NOMO-1 (cell line): ENCODE measurements around the gene NCKAP5.
A peak's percentile ranks its signal among the peaks of the same experiment; 100 is the strongest.

Experiments
- DNase-seq, 2 experiments: peaks; one replicate each; lab custom pipeline; 2025; ENCODE audit not compliant: unreplicated experiment in 2 of 2; lab: John Stamatoyannopoulos, UW

NCKAP5 gene

DNA sequence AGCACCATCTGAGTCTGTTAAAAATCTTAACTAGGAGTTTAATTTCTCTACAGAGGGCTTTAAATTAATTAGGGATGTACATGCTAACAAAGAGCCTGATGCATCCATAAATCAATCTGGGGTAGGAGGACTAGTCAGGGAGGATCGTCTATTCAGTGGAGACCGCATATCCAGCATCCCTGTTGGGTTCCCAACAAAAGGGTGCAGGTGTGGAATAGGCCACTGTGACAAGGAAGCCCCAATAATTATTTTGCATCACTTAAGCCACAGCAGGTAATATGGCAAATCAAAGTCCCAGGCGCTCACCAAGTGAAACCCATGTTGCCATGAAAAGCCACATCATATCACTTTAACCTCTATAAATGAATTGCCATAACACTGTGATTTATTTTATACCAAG, 392.3 kb downstream of the NCKAP5 start:
- no peak for DNase-seq

DNA sequence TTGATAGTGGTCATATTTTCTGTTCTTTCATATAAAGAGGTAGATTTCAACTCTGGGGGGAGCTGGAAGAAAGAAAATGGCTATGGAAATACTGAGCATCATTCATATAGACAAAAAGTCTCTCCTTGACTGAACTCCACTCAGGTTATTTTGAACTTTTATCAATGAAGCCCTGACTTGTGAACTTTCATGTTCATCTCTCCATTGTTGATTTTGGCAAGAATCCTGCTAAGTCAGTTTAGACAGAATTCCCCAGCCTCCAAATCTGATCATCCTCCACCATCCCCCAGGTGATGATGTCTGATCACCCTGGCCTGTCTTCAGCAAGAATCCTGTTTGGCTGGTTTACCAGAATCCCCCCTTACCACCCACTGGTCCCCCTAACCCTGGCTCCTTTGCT, 395.0 kb downstream of the NCKAP5 start:
- no peak for DNase-seq

DNA sequence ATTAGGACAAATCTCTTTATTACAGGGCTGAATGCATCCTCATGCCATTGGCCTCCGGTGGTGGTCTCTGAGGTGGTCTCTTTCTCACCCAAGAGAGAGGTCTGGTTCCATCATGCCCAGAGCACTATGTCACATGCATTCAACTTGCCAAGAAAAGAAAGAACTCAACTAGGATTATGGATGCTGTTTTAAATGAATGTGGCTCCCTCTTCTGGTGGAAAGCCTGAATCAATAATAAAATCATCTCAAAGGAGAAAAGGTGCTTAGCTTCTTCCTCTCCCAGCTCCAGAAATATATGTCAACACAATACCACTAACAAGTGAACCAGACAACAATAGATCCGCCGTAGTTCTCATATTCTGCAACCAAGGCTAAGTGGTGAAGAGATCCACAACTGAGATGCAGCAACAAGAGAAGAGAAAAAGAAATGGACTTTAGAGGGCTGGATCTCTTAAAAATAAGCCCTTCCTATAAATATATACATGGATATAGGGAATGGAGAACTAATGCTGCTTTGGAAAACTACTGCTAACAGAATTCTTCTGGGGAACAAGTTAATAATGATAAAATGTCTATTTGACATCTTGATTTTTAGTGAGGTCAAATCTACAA, 396.8 kb downstream of the NCKAP5 start:
- peak; percentile 18 to 26 for DNase-seq

DNA sequence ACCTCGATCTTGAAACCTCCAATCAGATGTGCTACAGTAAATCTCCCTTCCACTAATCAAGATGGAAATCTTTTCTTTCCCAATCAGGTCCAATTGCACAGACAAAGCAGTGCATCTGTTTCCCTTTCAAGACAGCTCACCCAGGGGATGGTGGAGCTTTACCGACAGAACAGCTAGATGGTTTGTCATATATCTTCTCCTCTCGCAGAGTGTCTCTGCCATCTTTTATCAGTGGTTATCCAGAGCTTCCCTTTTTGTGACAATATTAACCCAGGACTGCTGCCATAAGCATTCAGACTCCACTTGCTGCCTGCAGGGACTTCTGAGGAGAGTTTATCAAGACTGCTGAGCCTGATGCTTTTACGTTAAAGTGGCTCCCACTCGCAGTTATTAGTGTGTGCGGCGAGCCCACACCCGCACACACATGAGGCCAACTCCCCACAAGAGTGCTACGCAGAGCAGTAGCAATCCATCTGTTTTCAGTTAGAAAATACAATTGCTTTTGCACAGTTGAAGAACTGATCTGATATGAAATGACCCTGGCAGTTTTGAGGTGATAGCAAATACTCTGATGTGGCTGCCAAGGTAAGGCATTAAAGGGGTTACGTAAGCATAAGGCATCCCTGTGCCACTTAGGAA, 398.9 kb downstream of the NCKAP5 start:
- DNase-seq: no peak

DNA sequence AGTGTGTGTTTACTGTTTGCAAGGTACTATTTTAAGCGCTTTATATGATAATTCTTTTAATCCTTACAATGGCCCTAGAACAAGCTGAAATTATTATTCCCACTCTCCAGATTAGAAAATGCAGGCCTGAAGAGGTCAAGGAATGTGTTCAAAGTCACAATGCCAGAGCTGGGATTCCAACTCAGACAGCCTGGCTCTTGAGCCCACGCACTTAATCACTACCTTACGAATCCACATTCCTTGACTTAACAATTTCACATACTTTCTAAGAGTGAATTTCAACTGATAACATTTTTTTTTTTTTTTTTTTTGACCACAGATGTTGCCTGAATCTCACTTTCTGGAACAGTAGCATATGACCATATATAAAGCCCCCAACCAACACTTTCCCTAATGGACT, 400.3 kb downstream of the NCKAP5 start:
- DNase-seq: no peak

DNA sequence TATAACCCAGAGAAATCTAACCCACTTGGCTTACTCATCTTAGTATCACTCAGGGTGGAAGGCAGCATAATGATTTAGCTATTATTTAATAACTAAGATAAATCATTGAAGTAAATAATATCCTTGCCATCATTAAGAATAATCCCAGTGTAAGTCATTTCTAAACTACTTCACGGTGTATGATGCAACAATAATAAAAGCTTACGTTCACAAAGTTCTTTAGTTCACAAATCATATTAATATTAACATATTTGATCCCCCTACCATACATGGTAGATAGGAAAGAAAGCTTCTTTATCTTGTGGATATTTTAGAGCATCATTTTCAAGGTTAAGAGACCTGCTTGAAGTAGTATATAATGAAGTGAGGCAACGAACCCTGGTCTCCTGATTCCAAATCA, 401.0 kb downstream of the NCKAP5 start:
- no peak for DNase-seq

DNA sequence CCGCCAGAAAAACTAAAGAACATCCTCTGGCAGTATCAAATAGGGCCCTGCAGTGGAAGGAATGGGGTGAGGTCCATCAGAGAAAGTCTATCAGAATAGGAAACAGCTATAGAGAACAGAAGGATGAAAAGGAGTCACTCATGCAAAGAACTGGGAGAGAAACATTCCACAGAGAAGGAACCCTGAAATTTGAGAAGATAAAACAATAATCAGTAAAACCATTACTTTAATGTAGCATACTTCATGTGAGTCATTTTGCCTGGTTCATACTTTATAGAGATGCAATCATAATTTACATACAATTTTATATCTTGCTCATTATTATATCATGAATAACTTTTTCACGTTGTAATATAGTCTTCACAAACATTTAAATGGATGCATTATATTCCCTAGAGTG, 402.2 kb downstream of the NCKAP5 start:
- no peak for DNase-seq

DNA sequence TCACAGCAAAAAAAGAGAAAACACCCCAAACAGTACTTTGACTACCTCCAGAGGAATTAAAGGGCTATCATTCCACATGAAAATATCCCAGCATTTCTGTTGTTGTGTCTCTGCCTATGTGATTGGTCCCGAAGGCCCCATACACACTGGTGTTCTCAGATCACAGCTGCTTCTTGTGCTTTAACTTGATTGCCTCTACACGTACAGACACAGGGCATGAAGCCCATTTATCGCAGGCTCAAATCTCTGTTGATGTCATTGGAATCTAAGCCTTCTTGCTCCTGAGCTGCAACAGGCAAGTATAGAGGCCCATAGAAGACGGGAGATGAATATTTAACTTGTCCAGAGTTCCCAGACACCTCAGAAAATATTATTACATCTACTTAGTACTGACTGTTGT, 405.2 kb downstream of the NCKAP5 start:
- no peak for DNase-seq

DNA sequence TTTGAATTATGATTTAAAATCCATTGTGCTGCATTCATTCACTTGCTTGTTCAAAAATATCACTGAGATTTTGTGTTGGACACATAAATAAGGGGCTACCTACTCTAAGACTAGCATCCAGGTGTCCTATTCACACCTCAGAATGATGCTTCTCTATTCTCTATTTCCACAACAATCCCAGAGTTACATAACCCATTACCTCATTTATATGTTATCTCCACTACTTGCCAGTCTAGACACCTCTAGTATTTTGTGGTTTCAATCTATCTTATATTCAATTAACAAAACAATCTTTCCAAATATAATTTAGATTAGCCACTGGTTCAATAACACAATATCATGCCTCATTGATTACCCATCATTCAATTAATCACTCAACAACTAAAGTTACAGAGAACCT, 409.8 kb downstream of the NCKAP5 start:
- DNase-seq: no peak

DNA sequence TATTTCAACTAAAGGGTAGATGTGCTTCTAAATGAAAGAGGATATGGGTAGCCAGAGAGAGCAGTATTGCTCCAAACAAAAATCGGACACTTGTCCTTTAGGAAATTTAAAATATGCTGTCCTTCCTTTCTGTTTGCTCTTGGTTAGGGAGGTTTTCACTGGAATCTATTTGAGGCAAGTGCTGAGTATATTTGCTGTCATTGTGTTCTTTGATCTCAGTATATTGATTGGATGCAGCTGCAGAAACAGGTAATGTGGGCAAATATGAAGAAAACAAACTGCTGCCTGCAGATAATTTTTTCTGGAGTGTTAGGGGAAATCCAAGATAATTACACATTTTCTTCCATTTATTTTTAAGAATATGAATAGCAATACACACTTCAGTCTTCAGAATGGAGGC, 410.2 kb downstream of the NCKAP5 start:
- DNase-seq: no peak

DNA sequence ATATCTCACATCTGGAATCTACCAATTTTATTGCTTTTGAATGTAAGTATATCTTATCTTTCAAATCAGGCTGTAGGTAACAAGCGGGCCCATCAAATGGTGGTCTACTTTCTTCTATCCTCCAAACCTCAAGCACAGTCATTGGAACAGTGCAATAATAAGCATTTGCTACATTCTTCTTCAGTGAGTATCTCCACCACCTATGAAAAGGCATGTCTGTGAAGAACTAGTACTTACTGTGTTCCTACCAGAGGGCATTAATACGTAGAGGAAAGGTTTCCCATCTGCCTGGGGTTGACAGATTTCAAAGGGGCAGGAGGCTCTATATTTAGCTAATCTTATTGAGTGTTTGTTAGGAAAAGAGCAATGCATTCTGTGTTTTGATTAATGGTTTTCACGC, 411.1 kb downstream of the NCKAP5 start:
- DNase-seq: no peak

DNA sequence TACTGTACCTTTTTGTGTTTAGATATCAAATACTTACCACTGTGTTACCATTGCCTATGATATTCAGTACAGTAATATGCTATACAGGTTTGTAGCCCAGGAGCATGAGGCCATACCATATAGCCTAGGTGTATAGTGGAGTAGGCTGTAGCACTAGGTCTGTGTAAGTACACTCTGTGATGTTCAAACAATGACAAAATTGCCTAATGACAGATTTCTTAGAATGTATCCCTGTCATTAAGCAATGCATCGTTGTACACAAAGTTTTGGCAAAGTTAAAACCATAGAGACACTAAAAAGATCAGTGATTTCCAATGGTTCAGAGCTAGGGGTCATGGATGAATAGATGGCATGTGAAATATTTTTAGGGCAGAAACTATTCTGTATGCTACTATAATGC, 415.5 kb downstream of the NCKAP5 start:
- DNase-seq: no peak

DNA sequence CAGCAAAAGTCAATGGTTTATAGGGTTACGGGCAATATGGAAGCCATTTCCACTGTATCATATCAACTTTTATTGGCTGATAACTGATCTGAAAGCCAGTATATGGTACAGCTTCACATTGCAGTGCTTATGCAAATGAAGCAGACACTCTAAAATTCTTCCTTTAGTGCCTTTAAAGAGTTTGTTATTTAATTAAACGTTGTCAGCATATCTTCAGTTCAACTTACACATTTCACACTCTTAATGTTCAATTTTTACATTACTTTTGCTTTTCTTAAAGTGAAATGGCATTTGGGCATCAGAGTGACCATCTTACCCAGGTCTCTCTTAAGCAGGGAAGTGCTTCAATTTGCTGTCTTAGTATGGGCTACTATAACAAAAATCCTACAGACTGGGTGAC, 420.1 kb downstream of the NCKAP5 start:
- no peak for DNase-seq

DNA sequence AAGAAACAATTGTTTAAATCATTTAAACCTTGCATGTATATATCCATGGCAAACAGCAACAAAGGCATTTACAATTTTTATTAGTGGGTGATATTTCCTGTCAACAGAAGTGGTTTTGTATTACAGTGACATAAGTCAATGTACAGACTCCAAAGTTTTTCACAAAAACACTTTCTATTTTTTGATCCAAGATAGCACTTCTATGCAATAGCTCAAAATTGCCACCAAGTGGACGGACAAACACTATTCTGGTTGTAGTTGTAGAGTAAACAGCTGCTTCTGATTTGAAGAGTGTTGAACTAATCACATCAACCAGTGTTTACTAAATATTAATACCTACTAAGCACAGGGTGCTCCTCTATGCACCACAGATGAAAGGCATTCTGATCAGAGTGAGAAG, 421.4 kb downstream of the NCKAP5 start:
- no peak for DNase-seq

DNA sequence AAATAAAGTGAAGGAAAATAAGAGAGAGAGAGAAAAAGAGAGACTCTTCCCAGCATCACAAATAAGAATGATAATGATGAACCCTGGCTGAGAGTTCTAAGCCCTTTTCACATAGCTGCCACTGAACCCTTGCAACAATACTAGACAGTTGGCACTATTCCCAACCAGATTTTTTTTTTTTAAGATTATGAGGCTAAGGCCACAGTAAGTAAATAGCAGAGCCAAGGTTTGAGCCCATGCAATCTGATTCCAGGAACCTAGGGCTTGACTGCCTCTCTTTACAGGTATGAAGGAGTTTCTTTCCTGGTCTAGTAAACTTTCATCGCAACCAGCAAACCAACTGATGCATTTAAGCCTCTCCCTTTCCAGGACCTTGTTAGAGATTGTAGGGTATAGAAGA, 424.6 kb downstream of the NCKAP5 start:
- DNase-seq: no peak

DNA sequence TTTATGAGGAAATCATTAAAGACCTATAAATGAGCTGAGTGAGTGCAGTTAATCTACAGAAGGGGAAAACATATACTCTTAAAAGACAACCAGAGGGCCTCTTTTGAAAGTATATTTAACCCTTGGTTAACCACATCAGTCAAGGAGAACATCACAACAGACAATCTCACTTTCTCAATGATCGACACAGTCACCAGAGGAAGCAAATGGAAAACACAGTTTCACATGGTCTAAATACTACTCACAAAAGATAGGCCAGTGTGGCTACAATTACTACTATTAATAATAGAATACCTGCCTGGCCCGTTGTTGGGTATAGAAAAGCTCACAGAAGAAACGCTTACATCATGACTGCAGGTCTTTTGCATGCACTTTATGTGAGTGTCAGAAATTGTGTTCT, 426.2 kb downstream of the NCKAP5 start:
- no peak for DNase-seq

DNA sequence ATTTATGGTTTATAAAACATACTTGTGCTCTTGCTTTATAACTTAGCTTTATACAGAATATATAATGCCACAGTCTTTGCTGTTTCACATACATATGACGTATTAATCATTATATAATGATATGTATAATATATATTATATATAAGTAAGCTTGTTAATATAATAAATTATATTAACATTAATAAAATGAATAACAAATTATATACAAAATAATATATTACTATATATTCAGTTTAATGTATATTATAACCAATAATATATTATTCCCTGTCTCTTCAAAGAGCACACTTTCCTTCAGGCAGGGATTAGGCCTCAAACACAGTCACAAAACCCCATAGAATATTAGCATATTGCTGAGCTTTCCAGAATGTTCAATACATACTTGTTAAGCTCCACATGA, 427.6 kb downstream of the NCKAP5 start:
- no peak for DNase-seq

DNA sequence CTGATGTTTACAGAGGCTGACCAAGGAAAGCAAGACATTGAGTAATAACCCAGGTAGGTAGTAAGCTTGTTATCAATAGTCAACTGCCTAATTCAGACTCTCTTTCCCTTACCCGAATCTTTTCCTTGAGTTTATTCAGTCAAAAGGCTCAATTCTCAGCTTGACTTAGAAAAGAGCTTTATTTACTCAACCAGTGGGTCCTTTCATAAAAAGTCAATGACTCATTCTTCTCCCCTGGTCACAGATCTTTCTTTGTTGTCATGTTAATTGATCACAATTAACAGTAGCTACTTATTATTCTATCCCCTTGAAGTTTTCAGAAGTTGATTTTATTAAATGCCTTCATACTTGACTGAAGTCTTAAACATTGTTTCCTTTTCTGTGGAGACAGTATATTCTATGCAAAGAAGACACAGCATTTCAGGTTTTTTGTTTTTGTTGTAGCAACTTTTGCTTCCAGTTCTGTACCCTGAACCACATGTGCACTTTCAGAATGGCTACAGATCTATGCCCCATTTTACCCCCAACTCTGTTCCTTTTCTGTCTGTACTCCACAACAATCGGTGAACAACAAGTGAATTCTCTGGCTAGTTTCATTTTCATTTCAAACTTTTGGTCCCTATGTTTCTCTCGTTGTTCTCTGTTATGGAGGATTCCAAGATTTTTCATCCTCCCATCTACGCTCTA, 428.3 kb downstream of the NCKAP5 start:
- DNase-seq: no peak

DNA sequence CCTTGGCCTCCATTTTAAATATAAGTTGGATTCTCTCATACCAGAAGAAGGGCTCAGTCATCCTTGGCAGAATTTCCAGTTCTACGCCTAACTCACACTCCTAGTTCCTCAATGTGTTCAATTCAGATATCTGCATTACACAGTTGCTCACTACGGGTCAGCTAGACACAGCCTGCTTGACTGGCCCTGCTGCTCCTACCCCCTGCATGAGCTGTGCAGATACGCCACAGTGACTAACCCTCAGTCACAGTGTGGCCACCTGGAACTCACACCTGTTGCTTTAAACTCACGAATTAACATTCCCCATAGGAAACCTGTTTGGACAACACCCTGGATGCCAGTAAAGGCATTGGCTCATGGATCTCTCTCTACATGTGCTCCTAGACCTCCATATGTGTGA, 429.6 kb downstream of the NCKAP5 start:
- no peak for DNase-seq

DNA sequence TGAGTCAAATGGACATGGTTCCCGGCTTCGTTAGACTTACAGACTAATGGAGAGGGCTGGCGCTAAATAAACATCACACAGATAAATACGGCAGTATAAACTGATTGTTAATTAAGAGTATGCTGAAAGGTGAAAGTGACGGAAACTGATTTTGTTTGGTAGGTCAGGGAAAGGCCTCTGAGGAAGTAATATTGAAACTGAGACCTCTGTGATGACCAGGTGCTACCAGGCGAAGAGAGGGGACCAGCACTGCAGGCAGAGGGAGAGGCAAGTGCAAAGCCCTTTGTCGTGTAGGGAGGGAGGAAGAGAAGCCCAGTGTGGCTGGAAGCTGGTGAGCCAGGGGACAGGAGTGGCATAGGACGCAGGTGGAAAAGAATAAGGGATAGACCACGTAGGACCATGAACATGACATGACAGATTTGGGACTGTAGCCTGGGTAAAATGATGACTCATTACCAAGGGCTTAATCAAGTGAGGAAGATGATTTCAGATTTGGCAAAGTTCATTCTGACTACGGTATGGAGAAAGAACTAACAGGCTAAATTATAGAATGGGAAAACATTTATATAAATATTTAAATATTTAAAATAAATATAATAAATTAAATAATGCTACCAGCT, 433.1 kb downstream of the NCKAP5 start:
- no peak for DNase-seq

DNA sequence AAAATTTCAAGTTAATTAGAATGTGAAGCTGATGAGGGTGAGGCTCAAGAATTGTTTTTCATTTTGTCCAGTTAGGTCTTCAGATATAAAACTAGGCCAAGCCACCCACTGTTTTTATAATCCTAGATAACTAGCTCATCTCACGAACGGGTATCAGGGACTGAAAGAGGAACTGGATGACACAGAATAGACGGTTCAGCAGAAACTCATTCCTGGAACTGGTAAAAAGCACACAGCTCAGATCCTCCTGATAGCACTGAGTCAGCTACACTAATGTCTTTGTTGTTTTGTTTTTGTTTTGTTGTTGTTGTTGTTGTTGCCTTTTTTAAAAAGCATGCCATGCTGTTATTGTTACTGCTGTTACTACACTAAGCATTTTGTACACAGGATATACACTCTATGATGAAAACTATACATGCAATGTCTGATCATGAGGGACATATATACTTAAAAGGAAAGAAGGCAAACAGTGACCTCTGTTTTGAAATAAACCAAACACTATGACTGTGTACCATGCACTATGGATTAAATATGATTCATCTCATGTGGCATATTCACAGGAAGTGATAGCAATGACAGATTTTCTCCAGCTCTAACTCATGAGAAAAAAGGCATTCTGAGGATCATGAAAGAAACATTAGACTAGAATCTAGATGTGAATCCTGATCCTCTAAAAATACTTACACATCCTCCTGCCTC, 437.6 kb downstream of the NCKAP5 start:
- no peak for DNase-seq
